Measurements from ENCODE around the gene AAK1. TPM values are rescaled to one million over a fixed set of nuclear protein-coding genes. Genes with fewer than 3 reads are reported as not detected.
"Not testable (repeated sequence)": the region's sequence is repeated elsewhere in the genome, so short reads cannot be mapped to it uniquely, and the experiment has no call there.

Gene AAK1
- total and polyA plus RNA-seq, 7 donors: 5.4 to 35.7 (median 20.7) TPM

- Histone ChIP-seq H3K4me3 (no peak overlapping the region), H3K4me1 (peaks cover 0 to 20% (median 14%) of the 10 kb centered on the region in 4 donors), H3K36me3 (no peaks in the 10 kb centered on the region), H3K9me3 (no peaks in the 10 kb centered on the region), H3K27ac (no peak overlapping the region), H3K27me3 (no peaks in the 10 kb centered on the region)
- TF ChIP-seq POLR2AphosphoS5 (IDR thresholded peaks at IDR 0.05) (no peak), CTCF (IDR thresholded peaks at IDR 0.05) (no peak), POLR2A (IDR thresholded peaks at IDR 0.05) (no peak), EP300 (IDR thresholded peaks at IDR 0.05) (no peak)
- no peak for DNase-seq
- intact Hi-C loops (cut with DNase I): no loop called here
- 59 to 84% methylated on average over 4 of the region's 4 CpGs for WGBS, 2 donors
Measured at GRCh38 chr2:69628325-69629021, 15.1 kb downstream of the AAK1 start.

DNA sequence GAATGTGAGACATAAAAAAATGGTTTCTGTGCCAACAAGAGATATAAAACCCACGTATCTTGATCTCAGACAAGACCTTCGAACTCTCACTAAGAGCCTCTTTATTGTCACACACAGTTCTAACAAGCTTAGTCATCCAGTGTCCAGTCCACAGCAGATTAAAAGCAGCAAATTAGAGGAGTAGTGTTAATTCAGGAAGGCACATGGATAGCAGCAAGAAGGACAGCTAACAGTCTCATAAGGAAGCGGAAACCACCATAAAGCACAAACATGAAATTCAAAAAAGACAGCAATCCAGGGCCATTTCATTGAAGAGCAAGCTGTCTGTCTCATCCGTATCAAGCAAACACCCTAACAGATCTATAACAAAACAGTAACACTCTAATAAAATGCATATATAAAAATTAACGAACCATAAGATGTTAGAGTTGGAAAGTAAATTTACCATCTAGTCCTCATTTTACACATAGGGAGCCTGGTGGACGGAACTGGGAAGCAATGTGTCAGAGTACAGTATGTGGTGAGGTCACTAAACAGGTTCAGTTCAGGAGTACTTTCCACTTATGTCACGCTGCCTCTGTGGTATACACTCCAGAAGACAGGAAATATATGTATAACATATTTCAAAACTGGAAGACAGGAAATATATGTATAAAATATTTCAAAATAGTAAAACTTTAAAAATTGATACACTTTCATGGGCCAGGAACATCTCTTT is 18.3 kb downstream of the AAK1 start:
- Histone ChIP-seq H3K27ac (no peak overlapping the region), H3K4me1 (peaks cover 0 to 27% (median 17%) of the 10 kb centered on the region in 4 donors)

DNA sequence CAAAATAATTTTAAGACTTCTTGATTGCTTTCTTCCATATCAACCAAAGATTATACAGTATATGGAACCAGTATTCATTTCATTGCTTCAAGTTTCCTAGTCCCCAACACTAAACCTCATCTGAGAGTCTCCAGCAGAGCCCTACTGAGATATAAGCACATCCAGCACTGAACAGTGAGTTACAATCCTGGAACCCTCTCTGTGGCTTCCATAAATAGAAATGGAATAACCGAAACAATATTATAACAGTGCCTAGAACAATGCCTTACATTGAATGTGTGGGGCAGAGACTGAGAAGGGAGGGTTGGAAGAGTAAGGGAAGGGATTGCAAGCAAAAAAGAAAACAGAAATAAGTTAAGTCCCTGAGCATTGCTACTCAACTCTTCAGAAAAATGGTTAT is 18.9 kb downstream of the AAK1 start:
- WGBS, 2 donors: 33 to 83% methylated on average over 1 of the region's 1 CpG

More for the DNA sequence above, 18.3 kb downstream of the AAK1 start:
- no peak for DNase-seq
- intact Hi-C loops (cut with DNase I): no loop called here
- TF ChIP-seq EP300 (IDR thresholded peaks at IDR 0.05): no peak
- no peak for TF ChIP-seq CTCF (IDR thresholded peaks at IDR 0.05)
- TF ChIP-seq POLR2AphosphoS5 (IDR thresholded peaks at IDR 0.05): no peak
- TF ChIP-seq POLR2A (IDR thresholded peaks at IDR 0.05): no peak
- no peak overlapping the region for H3K4me3 ChIP-seq
- 21 to 55% methylated on average over 7 of the region's 7 CpGs for WGBS, 2 donors
- no peaks in the 10 kb centered on the region for H3K36me3 ChIP-seq
- H3K9me3 ChIP-seq: no peaks in the 10 kb centered on the region
- H3K27me3 ChIP-seq: no peaks in the 10 kb centered on the region

GRCh38 chr2:69624131-69624530 is 19.4 kb downstream of the AAK1 start:
- Histone ChIP-seq H3K4me3 (no peak overlapping the region), H3K27ac (no peak overlapping the region), H3K4me1 (peaks cover 0 to 37% (median 28%) of the 10 kb centered on the region in 4 donors), H3K27me3 (no peaks in the 10 kb centered on the region), H3K36me3 (no peaks in the 10 kb centered on the region), H3K9me3 (no peaks in the 10 kb centered on the region)
- DNase-seq: no peak
- WGBS, 2 donors: 24 to 65% methylated on average over 1 of the region's 1 CpG
- TF ChIP-seq POLR2A (IDR thresholded peaks at IDR 0.05): no peak
- intact Hi-C loops (cut with DNase I): no loop called here

More for the DNA sequence above, 18.9 kb downstream of the AAK1 start:
- Histone ChIP-seq H3K4me1 (peaks cover 0 to 33% (median 23%) of the 10 kb centered on the region in 4 donors), H3K4me3 (no peak overlapping the region), H3K9me3 (no peaks in the 10 kb centered on the region), H3K36me3 (no peaks in the 10 kb centered on the region), H3K27ac (no peak overlapping the region), H3K27me3 (no peaks in the 10 kb centered on the region)
- DNase-seq: no peak
- intact Hi-C loops (cut with DNase I): no loop called here
- no peak for TF ChIP-seq POLR2AphosphoS5 (IDR thresholded peaks at IDR 0.05)
- no peak for TF ChIP-seq CTCF (IDR thresholded peaks at IDR 0.05)
- TF ChIP-seq POLR2A (IDR thresholded peaks at IDR 0.05): no peak
- no peak for TF ChIP-seq EP300 (IDR thresholded peaks at IDR 0.05)

DNA sequence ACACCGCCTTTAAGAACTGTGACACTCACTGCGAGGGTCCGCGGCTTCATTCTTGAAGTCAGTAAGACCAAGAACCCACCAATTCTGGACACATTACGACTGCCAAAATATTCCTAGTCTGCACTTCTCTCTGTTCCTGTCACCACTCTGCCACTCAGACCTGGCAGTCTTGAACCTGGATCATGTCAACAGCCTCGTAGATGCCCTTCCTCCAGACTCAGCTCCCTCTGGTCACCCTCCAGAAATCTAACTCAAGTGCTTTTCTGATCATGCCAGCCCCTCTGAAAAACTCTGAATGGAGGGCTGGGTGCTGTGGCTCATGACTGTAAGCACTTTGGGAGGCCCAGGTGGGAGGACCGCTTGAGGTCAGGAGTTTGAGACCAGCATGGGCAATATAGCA is 20.3 kb downstream of the AAK1 start:
- H3K4me1 ChIP-seq: peaks cover 0 to 46% (median 37%) of the 10 kb centered on the region in 4 donors
- H3K9me3 ChIP-seq: no peaks in the 10 kb centered on the region
- no peaks in the 10 kb centered on the region for H3K36me3 ChIP-seq
- TF ChIP-seq POLR2AphosphoS5 (IDR thresholded peaks at IDR 0.05) (no peak), POLR2A (IDR thresholded peaks at IDR 0.05) (no peak), CTCF (IDR thresholded peaks at IDR 0.05) (no peak), EP300 (IDR thresholded peaks at IDR 0.05) (no peak)
- 77 to 93% methylated on average over 7 of the region's 7 CpGs for WGBS, 2 donors
- intact Hi-C loops (cut with DNase I): no loop called here
- no peak for DNase-seq
- H3K27ac ChIP-seq: no peak overlapping the region
- no peaks in the 10 kb centered on the region for H3K27me3 ChIP-seq
- H3K4me3 ChIP-seq: no peak overlapping the region

DNA sequence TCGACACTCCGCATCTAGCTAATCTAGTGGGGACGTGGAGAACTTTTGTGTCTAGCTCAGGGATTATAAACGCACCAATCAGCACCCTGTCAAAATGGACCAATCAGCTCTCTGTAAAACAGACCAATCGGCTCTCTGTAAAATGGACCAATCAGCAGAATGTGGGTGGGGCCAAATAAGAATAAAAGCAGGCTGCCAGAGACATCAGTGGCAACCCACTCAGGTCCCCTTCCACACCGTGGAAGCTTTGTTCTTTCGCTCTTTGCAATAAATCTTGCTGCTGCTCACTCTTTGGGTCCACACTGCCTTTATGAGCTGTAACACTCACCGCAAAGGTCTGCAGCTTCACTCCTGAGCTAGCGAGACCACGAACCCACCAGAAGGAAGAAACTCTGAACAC is 20.7 kb downstream of the AAK1 start:
- DNase-seq; H3K36me3 ChIP-seq; intact Hi-C loops (cut with DNase I); H3K27ac ChIP-seq; H3K4me3 ChIP-seq; H3K27me3 ChIP-seq; H3K9me3 ChIP-seq: not testable (repeated sequence)
- peaks cover 0 to 49% (median 37%) of the 10 kb centered on the region in 4 donors for H3K4me1 ChIP-seq
- WGBS, 2 donors: 88 to 96% methylated on average over 10 of the region's 10 CpGs

DNA sequence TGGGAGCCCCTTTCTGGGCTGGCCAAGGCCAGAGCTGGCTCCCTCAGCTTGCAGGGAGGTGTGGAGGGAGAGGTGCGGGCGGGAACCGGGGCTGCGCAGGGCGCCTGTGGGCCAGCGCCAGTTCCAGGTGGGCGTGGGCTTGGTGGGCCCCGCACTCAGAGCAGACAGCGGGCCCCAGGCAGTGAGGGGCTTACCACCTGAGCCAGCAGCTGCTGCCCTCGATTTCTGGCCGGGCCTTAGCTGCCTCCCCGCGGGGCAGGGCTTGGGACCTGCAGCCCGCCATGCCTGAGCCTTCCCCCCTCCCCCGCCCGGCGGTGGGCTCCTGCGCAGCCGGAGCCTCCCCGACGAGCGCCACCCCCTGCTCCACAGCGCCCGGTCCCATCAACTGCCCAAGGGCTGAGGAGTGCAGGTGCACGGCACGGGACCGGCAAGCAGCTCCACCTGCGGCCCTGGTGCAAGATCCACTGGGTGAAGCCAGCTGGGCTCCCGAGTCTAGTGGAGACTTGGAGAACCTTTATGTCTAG is 21.5 kb downstream of the AAK1 start:
- H3K4me3 ChIP-seq; H3K27me3 ChIP-seq; H3K9me3 ChIP-seq; H3K27ac ChIP-seq; intact Hi-C loops (cut with DNase I); DNase-seq; H3K36me3 ChIP-seq: not testable (repeated sequence)
- peaks cover 0 to 49% (median 37%) of the 10 kb centered on the region in 4 donors for H3K4me1 ChIP-seq
- WGBS, 2 donors: 96 to 98% methylated on average over 29 of the region's 29 CpGs
